H1 (cell line): ENCODE results near the gene FGR. TPM values are rescaled to one million over a fixed set of nuclear protein-coding genes. Genes with fewer than 3 reads are reported as not detected.

Experiments used
- CTCF ChIA-PET: fragments of 300-600 bp; sonication (Branson Sonifier 250); formaldehyde crosslinking; loops from one replicate; lab custom pipeline; 2021; ENCODE audit not compliant: partially characterized antibody; lab: Charles Lee
- POLR2A ChIA-PET: fragments of 300-600 bp; sonication (Branson Sonifier 250); formaldehyde crosslinking; loops from one replicate; lab custom pipeline; 2021; ENCODE audit warnings: inconsistent platforms; ENCODE audit not compliant: partially characterized antibody; lab: Charles Lee
- DNase-seq, 2 experiments: peaks; one replicate each; pipeline versions ENCODE4 v3.0.0 to v3.0.0-alpha.2; 2010 to 2022; ENCODE audit warnings: low spot score in 2 of 2, low read depth in 1 of 2, mixed read lengths in 1 of 2
- FAIRE-seq: peaks from 2 replicates; lab custom pipeline; 2011; peaks lifted over from hg19 to GRCh38; lab: Jason Lieb, UNC
- H2AFZ ChIP-seq: 2 replicates; pipeline ENCODE4 v1.8.1; 2012; ENCODE audit warnings: low read length, inconsistent platforms
- H2AK5ac ChIP-seq: 2 replicates; pipeline ENCODE4 v1.6.1; 2013; ENCODE audit warnings: low read depth, low read length
- H2BK120ac ChIP-seq: replicated peaks from 2 replicates; pipeline ENCODE3; 2013; ENCODE audit warnings: low read depth, low read length, inconsistent platforms
- H2BK12ac ChIP-seq: 2 replicates; pipeline ENCODE4 v1.6.1; 2013; ENCODE audit warnings: low read depth, low read length
- H2BK15ac ChIP-seq: 2 replicates; pipeline ENCODE4 v1.6.1; 2013; ENCODE audit warnings: low read length
- H2BK20ac ChIP-seq: 2 replicates; pipeline ENCODE4 v1.6.1; 2013; ENCODE audit warnings: low read length
- H2BK5ac ChIP-seq: 2 replicates; pipeline ENCODE4 v1.6.1; 2013; ENCODE audit warnings: low read depth, low read length
- H3K14ac ChIP-seq: 2 replicates; pipeline ENCODE4 v1.6.1; 2013; ENCODE audit warnings: inconsistent platforms; ENCODE audit not compliant: insufficient read length
- H3K18ac ChIP-seq: 2 replicates; pipeline ENCODE4 v1.6.1; 2013; ENCODE audit warnings: low read length; ENCODE audit errors: extremely low read depth
- H3K23ac ChIP-seq: 2 replicates; pipeline ENCODE4 v1.6.1; 2013; ENCODE audit warnings: inconsistent platforms; ENCODE audit not compliant: insufficient read length
- H3K23me2 ChIP-seq: 2 replicates; pipeline ENCODE4 v1.6.1; 2013; ENCODE audit warnings: low read depth, low read length
- H3K27ac ChIP-seq: 2 replicates; pipeline ENCODE4 v1.6.1; 2011; ENCODE audit warnings: low read depth, low read length, inconsistent platforms
- H3K27me3 ChIP-seq, 4 experiments: replicated peaks in 1 of 4; 1 replicate in 1 of 4; 2 replicates in 3 of 4; pipeline versions ENCODE4 v1.6.1 to v1.8.1; 2011 to 2013; ENCODE audit warnings: low read length in 3 of 4, mild to moderate bottlenecking in 3 of 4, inconsistent platforms in 2 of 4, mixed read lengths in 2 of 4, moderate library complexity in 1 of 4; ENCODE audit not compliant: control insufficient read depth in 3 of 4, insufficient read depth in 3 of 4; ENCODE audit errors: extremely low read depth in 1 of 4
- H3K36me3 ChIP-seq, 4 experiments: 2 replicates each; pipeline versions ENCODE4 v1.6.1 to v1.8.1; 2011 to 2013; ENCODE audit warnings: mild to moderate bottlenecking in 4 of 4, low read length in 3 of 4, moderate library complexity in 2 of 4, control low read depth in 1 of 4, inconsistent platforms in 1 of 4; ENCODE audit not compliant: insufficient read depth in 4 of 4, control insufficient read depth in 2 of 4
- H3K4ac ChIP-seq: replicated peaks from 2 replicates; pipeline ENCODE3; 2013; ENCODE audit warnings: low read length, low read depth, mixed read lengths, inconsistent platforms; ENCODE audit not compliant: insufficient read length
- H3K4me1 ChIP-seq, 4 experiments: replicated peaks in 1 of 4; 1 replicate in 1 of 4; 2 replicates in 3 of 4; pipeline versions ENCODE4 v1.6.1 to v1.8.1; 2011 to 2013; ENCODE audit warnings: low read length in 3 of 4, inconsistent platforms in 2 of 4, mixed read lengths in 1 of 4; ENCODE audit not compliant: insufficient read depth in 4 of 4, control insufficient read depth in 3 of 4
- H3K4me2 ChIP-seq, 2 experiments: 2 replicates each; pipeline versions ENCODE4 v1.6.1 to v1.8.1; 2011 to 2013; ENCODE audit warnings: low read depth in 2 of 2, low read length in 2 of 2, control low read depth in 1 of 2, inconsistent platforms in 1 of 2, mild to moderate bottlenecking in 1 of 2; ENCODE audit not compliant: insufficient read depth in 1 of 2
- H3K4me3 ChIP-seq, 4 experiments: fragments of 200-600, 300-600 bp in 1 of 4; sonication (generic), shearing (Covaris generic), sonication (Bioruptor Twin) in 1 of 4; 2 replicates each; pipeline versions ENCODE4 v1.5.1 to v1.8.1; 2011 to 2016; ENCODE audit warnings: low read length in 4 of 4, low read depth in 3 of 4, control low read depth in 2 of 4, inconsistent platforms in 2 of 4, mild to moderate bottlenecking in 2 of 4, mixed read lengths in 1 of 4, moderate library complexity in 1 of 4; ENCODE audit not compliant: insufficient read depth in 2 of 4; ENCODE audit errors: extremely low read depth in 1 of 4
- H3K56ac ChIP-seq: replicated peaks from 2 replicates; pipeline ENCODE3; 2013; ENCODE audit warnings: low read depth, mild to moderate bottlenecking, mixed read lengths, low read length, inconsistent platforms; ENCODE audit not compliant: insufficient read length
- H3K79me1 ChIP-seq: 2 replicates; pipeline ENCODE4 v1.6.1; 2013; ENCODE audit warnings: low read depth, low read length, control low read depth
- H3K79me2 ChIP-seq, 2 experiments: 2 replicates each; pipeline versions ENCODE4 v1.6.1 to v1.8.1; 2012 to 2013; ENCODE audit warnings: low read length in 2 of 2, mild to moderate bottlenecking in 2 of 2, inconsistent platforms in 1 of 2; ENCODE audit not compliant: insufficient read depth in 2 of 2, control insufficient read depth in 1 of 2
- H3K9ac ChIP-seq, 4 experiments: replicated peaks in 1 of 4; 1 replicate in 1 of 4; 2 replicates in 3 of 4; pipeline versions ENCODE4 v1.6.1 to v1.8.1; 2011 to 2013; ENCODE audit warnings: low read depth in 3 of 4, low read length in 3 of 4, control low read depth in 2 of 4, mild to moderate bottlenecking in 2 of 4, moderate library complexity in 2 of 4, inconsistent platforms in 1 of 4; ENCODE audit errors: extremely low read depth in 1 of 4
- H3K9me3 ChIP-seq, 2 experiments: 2 replicates each; pipeline versions ENCODE4 v1.6.1 to v1.8.1; 2012 to 2013; ENCODE audit warnings: mild to moderate bottlenecking in 2 of 2, moderate library complexity in 2 of 2, control low read depth in 1 of 2, inconsistent platforms in 1 of 2, low read depth in 1 of 2, low read length in 1 of 2, mixed read lengths in 1 of 2; ENCODE audit not compliant: insufficient read depth in 2 of 2
- H4K20me1 ChIP-seq, 2 experiments: replicated peaks in 1 of 2; 2 replicates each; pipeline versions ENCODE3 to v1.8.1; 2011 to 2013; ENCODE audit warnings: inconsistent platforms in 2 of 2, low read length in 2 of 2, mild to moderate bottlenecking in 1 of 2; ENCODE audit not compliant: insufficient read depth in 2 of 2, control insufficient read depth in 1 of 2
- H4K5ac ChIP-seq: 2 replicates; pipeline ENCODE4 v1.6.1; 2013; ENCODE audit warnings: low read length, low read depth, mixed read lengths, inconsistent platforms; ENCODE audit not compliant: insufficient read length
- H4K8ac ChIP-seq: 2 replicates; pipeline ENCODE4 v1.8.0; 2013; ENCODE audit warnings: mild to moderate bottlenecking, moderate library complexity, low read length, inconsistent platforms; ENCODE audit not compliant: insufficient read depth; ENCODE audit errors: extremely low read depth
- H4K91ac ChIP-seq: replicated peaks from 2 replicates; pipeline ENCODE3; 2013; ENCODE audit warnings: low read length, mixed read lengths, inconsistent platforms; ENCODE audit not compliant: insufficient read length
- BACH1 ChIP-seq: IDR thresholded peaks from 2 replicates; pipeline ENCODE4 v1.6.1; 2012; ENCODE audit warnings: low read length, improper control_type of control experiment
- CBX5 ChIP-seq: fragments of 300-800, 300-1000 bp; sonication (generic); IDR thresholded peaks from 2 replicates; pipeline ENCODE4 v1.7.1; 2016; ENCODE audit warnings: antibody characterized with exemption, low read length, low read depth
- CTBP2 ChIP-seq: IDR thresholded peaks from 2 replicates; pipeline ENCODE4 v1.7.0; 2011; ENCODE audit warnings: borderline replicate concordance, mild to moderate bottlenecking, moderate library complexity, mixed read lengths, low read length; ENCODE audit not compliant: insufficient read depth, insufficient read length
- E2F6 ChIP-seq: IDR thresholded peaks from 2 replicates; pipeline ENCODE4 v1.6.1; 2012; ENCODE audit warnings: inconsistent platforms
- HDAC2 ChIP-seq, 2 experiments: fragments of 300-600 bp in 1 of 2; sonication (generic) in 1 of 2; IDR thresholded peaks; 2 replicates each; pipeline ENCODE4 v1.6.1; 2011 to 2012; ENCODE audit warnings: low read depth in 2 of 2, low read length in 2 of 2, mild to moderate bottlenecking in 2 of 2, moderate library complexity in 2 of 2, borderline replicate concordance in 1 of 2, inconsistent platforms in 1 of 2
- JUND ChIP-seq: IDR thresholded peaks from 2 replicates; pipeline ENCODE4 v1.6.1; 2011; ENCODE audit warnings: mild to moderate bottlenecking, improper control_type of control experiment, low read length
- MAFK ChIP-seq: IDR thresholded peaks from 2 replicates; pipeline ENCODE4 v1.6.1; 2012; ENCODE audit warnings: low read depth, mild to moderate bottlenecking, improper control_type of control experiment, low read length
- NRF1 ChIP-seq: IDR thresholded peaks from 2 replicates; pipeline ENCODE4 v1.6.1; 2011; ENCODE audit warnings: mild to moderate bottlenecking, low read depth, low read length, improper control_type of control experiment
- POU5F1 ChIP-seq: IDR thresholded peaks from 2 replicates; pipeline ENCODE4 v1.6.1; 2011; ENCODE audit warnings: low read depth, mild to moderate bottlenecking, low read length, moderate library complexity
- SAP30 ChIP-seq: fragments of 300-600 bp; sonication (generic); IDR thresholded peaks from 2 replicates; pipeline ENCODE4 v1.7.1; 2012; ENCODE audit warnings: low read length, moderate library complexity, mild to moderate bottlenecking, inconsistent platforms; ENCODE audit not compliant: insufficient read depth, insufficient replicate concordance
- SIN3A ChIP-seq, 2 experiments: IDR thresholded peaks in 1 of 2; conservative IDR thresholded peaks in 1 of 2; 2 replicates each; pipeline ENCODE4 v1.6.1; 2011 to 2012; ENCODE audit warnings: low read length in 2 of 2, improper control_type of control experiment in 1 of 2, low read depth in 1 of 2, mild to moderate bottlenecking in 1 of 2
- SP2 ChIP-seq: IDR thresholded peaks from 2 replicates; pipeline ENCODE4 v1.6.1; 2012; ENCODE audit warnings: mild to moderate bottlenecking, low read length, inconsistent platforms
- TEAD4 ChIP-seq: IDR thresholded peaks from 2 replicates; pipeline ENCODE4 v1.6.1; 2012; ENCODE audit warnings: low read depth, low read length, inconsistent platforms, mixed read lengths
- WGBS, 2 experiments: shearing (Covaris generic) in 1 of 2; methylation state at CpG; one replicate each; pipeline versions ENCODE4 v1.1.6 to v1.1.7; 2013 to 2015; ENCODE audit warnings: low lambda C conversion rate in 2 of 2, mixed read lengths in 2 of 2, inconsistent platforms in 1 of 2, low coverage in 1 of 2, missing lambda C conversion rate in 1 of 2; ENCODE audit not compliant: insufficient replicate concordance in 2 of 2, insufficient coverage in 1 of 2, insufficient read length in 1 of 2; ENCODE audit errors: extremely low coverage in 1 of 2, missing lambda C conversion rate in 1 of 2; 5-methylcytosine and 5-hydroxymethylcytosine counted together
- polyA plus RNA-seq, 7 experiments: library from polyadenylated mRNA; depleted of rRNA in 3 of 7; stranded (reverse) in 5 of 7; unstranded in 2 of 7; fragments of >200 nt in 5 of 7; fragments of 200-250 nt in 2 of 7; gene quantifications; 1 replicate in 5 of 7; 2 replicates in 1 of 7; 4 replicates in 1 of 7; pipeline versions ENCODE4 v1.2.1 to v1.2.3, GENCODE V29; 2011 to 2013; ENCODE audit warnings: missing spikeins in 2 of 7, mixed read lengths in 2 of 7
- total RNA-seq: library from RNA; stranded (reverse); fragmentation: NEBNext Ultra II Directional; extraction: Animal tissue kit (Norgen Biotek cat#: 25700); gene quantifications from 2 replicates; pipeline ENCODE4 v1.2.1, GENCODE V29; 2021

FGR gene
- total and polyA plus RNA-seq, 2 of the 8 experiments (the other 6 are each of a cell fraction or from before 2014, with no cell fraction given): 0.22 to 0.95 TPM

DNA sequence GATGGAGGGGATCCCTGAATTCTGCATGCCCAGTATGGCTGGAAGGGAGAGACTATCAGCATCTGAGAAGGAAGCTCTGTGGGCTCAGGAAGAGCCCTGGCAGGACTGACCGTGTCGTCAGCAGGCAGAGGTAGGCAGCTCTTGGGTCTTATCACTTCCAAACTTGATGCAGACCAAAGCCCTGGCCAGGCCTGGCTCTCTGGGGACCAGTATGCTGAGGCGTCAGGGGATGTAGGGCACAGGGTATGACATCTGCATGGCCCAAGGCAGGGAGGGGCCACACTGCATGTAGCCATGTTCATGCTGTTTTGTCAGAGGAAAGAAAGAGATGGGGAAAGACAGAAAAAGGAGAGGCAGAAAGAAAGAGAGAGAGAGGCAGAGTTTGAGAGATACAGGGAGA lies 6.3 kb downstream of the FGR start:
- no peak overlapping the region for H3K27ac ChIP-seq
- no peak overlapping the region for H4K91ac ChIP-seq
- no peak overlapping the region; the same call in 1 of the 2 replicates for H2AK5ac ChIP-seq
- H3K36me3 ChIP-seq: no peaks in the 10 kb centered on the region
- H2BK20ac ChIP-seq: no peak overlapping the region
- POLR2A ChIA-PET: interaction anchor here (0.7 kb wide), 1 partner anchor 13 kb away, joined by 3 read pairs; no protein-coding TSS in a partner anchor
- H3K4me3 ChIP-seq: no peak overlapping the region
- H4K5ac ChIP-seq: no peak overlapping the region
- peak overlapping the region; percentile 45; the same call in 1 of the 2 replicates for H2BK5ac ChIP-seq
- 80% methylated on average over 3 of the region's 3 CpGs; no CpG with 5 or more reads in 1 of the 2 experiments for WGBS, 2 experiments
- peaks cover 0 to 1% of the 10 kb centered on the region in 2 experiments for H4K20me1 ChIP-seq
- H3K9ac ChIP-seq: no peak overlapping the region
- H3K23me2 ChIP-seq: no peaks in the 10 kb centered on the region
- peaks cover 3% of the 10 kb centered on the region; the same call in 1 of the 2 replicates for H3K79me1 ChIP-seq
- H2BK12ac ChIP-seq: no peak overlapping the region
- no peak overlapping the region for H2BK15ac ChIP-seq
- H3K4me2 ChIP-seq: no peak overlapping the region
- no peak overlapping the region for H2BK120ac ChIP-seq
- DNase-seq (no peak), FAIRE-seq (no peak)
- H3K9me3 ChIP-seq: no peaks in the 10 kb centered on the region
- CTCF ChIA-PET: interaction anchor here (1.0 to 5.3 kb wide), 15 partner anchors 11 to 76 kb away, joined by 3 to 49 read pairs (median 5); no protein-coding TSS in a partner anchor
- H3K56ac ChIP-seq: no peak overlapping the region
- no peak overlapping the region for H3K14ac ChIP-seq
- H3K4me1 ChIP-seq: peaks cover 0 to 9% (median 4%) of the 10 kb centered on the region in 4 experiments; a peak in 6 of 7 replicates
- no peak overlapping the region for H3K18ac ChIP-seq
- H2AFZ ChIP-seq: no peak overlapping the region
- no peaks in the 10 kb centered on the region for H3K79me2 ChIP-seq
- H3K27me3 ChIP-seq: peaks cover 6 to 15% (median 11%) of the 10 kb centered on the region in 4 experiments
- H4K8ac ChIP-seq: no peak overlapping the region
- peak overlapping the region; percentile 73 for H3K4ac ChIP-seq
- H3K23ac ChIP-seq: no peak overlapping the region
- TF ChIP-seq CTBP2 (no peak), E2F6 (no peak), CBX5 (no peak), JUND (no peak), NRF1 (no peak), SAP30 (no peak), SP2 (no peak), TEAD4 (no peak), MAFK (no peak), POU5F1 (no peak), SIN3A (conservative IDR thresholded peaks at IDR 0.05 in 1 of 2, IDR thresholded peaks at IDR 0.05 in 1 of 2; ENCODE audit: low read depth in 1 of 2, low read length in 2 of 2) (no peak), BACH1 (no peak), HDAC2 (IDR thresholded peaks at IDR 0.05; ENCODE audit: borderline replicate concordance in 1 of 2, low read depth in 2 of 2, low read length in 2 of 2) (no peak)
